ENCODE results near the gene SLC8A1.

DNA sequence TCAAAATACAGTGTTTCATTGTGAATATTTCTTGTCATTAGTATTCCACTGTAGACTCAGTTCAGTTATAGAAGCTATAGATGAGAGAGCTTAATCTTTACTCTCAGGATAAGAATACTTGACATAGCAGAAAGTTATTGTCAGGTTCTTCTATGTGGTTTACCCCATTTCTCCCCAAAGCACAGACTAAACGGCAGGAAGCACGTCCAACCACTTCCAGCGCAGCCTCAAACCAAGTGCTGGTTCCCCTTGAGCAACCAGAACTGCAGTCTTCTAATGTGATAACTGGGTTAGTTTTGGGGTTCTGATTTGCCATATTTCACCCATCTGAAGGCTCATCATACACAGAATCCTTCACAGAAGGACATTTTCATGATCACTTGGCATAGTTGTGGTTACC, 324.7 kb downstream of the SLC8A1 start:
- TF ChIP-seq POLR2A (IDR thresholded peaks at IDR 0.05): no peak
- no peak for TF ChIP-seq POLR2AphosphoS5 (IDR thresholded peaks at IDR 0.05)
- TF ChIP-seq, protein P1, sequence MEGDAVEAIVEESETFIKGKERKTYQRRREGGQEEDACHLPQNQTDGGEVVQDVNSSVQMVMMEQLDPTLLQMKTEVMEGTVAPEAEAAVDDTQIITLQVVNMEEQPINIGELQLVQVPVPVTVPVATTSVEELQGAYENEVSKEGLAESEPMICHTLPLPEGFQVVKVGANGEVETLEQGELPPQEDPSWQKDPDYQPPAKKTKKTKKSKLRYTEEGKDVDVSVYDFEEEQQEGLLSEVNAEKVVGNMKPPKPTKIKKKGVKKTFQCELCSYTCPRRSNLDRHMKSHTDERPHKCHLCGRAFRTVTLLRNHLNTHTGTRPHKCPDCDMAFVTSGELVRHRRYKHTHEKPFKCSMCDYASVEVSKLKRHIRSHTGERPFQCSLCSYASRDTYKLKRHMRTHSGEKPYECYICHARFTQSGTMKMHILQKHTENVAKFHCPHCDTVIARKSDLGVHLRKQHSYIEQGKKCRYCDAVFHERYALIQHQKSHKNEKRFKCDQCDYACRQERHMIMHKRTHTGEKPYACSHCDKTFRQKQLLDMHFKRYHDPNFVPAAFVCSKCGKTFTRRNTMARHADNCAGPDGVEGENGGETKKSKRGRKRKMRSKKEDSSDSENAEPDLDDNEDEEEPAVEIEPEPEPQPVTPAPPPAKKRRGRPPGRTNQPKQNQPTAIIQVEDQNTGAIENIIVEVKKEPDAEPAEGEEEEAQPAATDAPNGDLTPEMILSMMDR (IDR thresholded peaks at IDR 0.05): no peak

Measured in breast epithelium (tissue), 3 donors.